CD14-positive monocyte (primary cell): ENCODE data around the gene CRADD. TPM values are rescaled to one million over a fixed set of nuclear protein-coding genes. Genes with fewer than 3 reads are reported as not detected.

Experiments used
- DNase-seq, 3 donors: peaks; one replicate each; pipeline ENCODE4 v3.0.0-alpha.2; 2011 to 2022
- H2AFZ ChIP-seq: 2 replicates; pipeline ENCODE4 v1.6.0; 2012; ENCODE audit warnings: mild to moderate bottlenecking, low read depth, low read length, inconsistent platforms; ENCODE audit not compliant: insufficient read depth, poor library complexity, severe bottlenecking
- H3K27ac ChIP-seq, 2 donors: 1 replicate in 1 of 2; 2 replicates in 1 of 2; pipeline ENCODE4 v1.5.1; 2012 to 2013; ENCODE audit warnings: low read length in 2 of 2, control low read depth in 1 of 2, inconsistent platforms in 1 of 2, low read depth in 1 of 2, mild to moderate bottlenecking in 1 of 2
- H3K27me3 ChIP-seq, 2 donors: one replicate each; pipeline versions ENCODE4 v1.6.0 to v1.6.1; 2011 to 2013; ENCODE audit warnings: low read length in 2 of 2; ENCODE audit not compliant: control insufficient read depth in 2 of 2, insufficient read depth in 2 of 2
- H3K36me3 ChIP-seq, 2 donors: replicated peaks in 1 of 2; 1 replicate in 1 of 2; 2 replicates in 1 of 2; pipeline versions ENCODE4 v1.5.1 to v1.6.1; 2012 to 2013; ENCODE audit warnings: low read length in 2 of 2, control low read depth in 1 of 2, inconsistent platforms in 1 of 2, mild to moderate bottlenecking in 1 of 2; ENCODE audit not compliant: insufficient read depth in 2 of 2, control insufficient read depth in 1 of 2
- H3K4me1 ChIP-seq, 2 donors: 1 replicate in 1 of 2; 2 replicates in 1 of 2; pipeline versions ENCODE4 v1.5.1 to v1.6.1; 2012 to 2013; ENCODE audit warnings: low read length in 2 of 2, control low read depth in 1 of 2, inconsistent platforms in 1 of 2, mild to moderate bottlenecking in 1 of 2, moderate library complexity in 1 of 2; ENCODE audit not compliant: insufficient read depth in 2 of 2, control insufficient read depth in 1 of 2
- H3K4me2 ChIP-seq: replicated peaks from 2 replicates; pipeline ENCODE3; 2012; ENCODE audit warnings: low read length, moderate library complexity, mild to moderate bottlenecking; ENCODE audit not compliant: poor library complexity, severe bottlenecking; ENCODE audit errors: extremely low read depth
- H3K4me3 ChIP-seq, 3 experiments: fragments of 200-600 bp in 1 of 3; sonication (generic) in 1 of 3; replicated peaks in 1 of 3; 1 replicate in 2 of 3; 2 replicates in 1 of 3; pipeline ENCODE4 v1.5.1; 2011 to 2013; ENCODE audit warnings: low read length in 3 of 3, mild to moderate bottlenecking in 3 of 3, control low read depth in 2 of 3, low read depth in 2 of 3, inconsistent platforms in 1 of 3, moderate library complexity in 1 of 3
- H3K79me2 ChIP-seq: 2 replicates; pipeline ENCODE4 v1.6.0; 2012; ENCODE audit warnings: mild to moderate bottlenecking, control low read depth, inconsistent platforms, low read length, moderate library complexity; ENCODE audit not compliant: insufficient read depth
- H3K9ac ChIP-seq: 2 replicates; pipeline ENCODE4 v1.6.0; 2017; ENCODE audit warnings: low read length, mild to moderate bottlenecking; ENCODE audit not compliant: insufficient read depth, poor library complexity, severe bottlenecking
- H3K9me3 ChIP-seq, 2 donors: replicated peaks in 1 of 2; 1 replicate in 1 of 2; 2 replicates in 1 of 2; pipeline versions ENCODE4 v1.5.1 to v1.6.1; 2012 to 2013; ENCODE audit warnings: low read length in 2 of 2, control low read depth in 1 of 2; ENCODE audit not compliant: control insufficient read depth in 1 of 2, insufficient read depth in 1 of 2
- H4K20me1 ChIP-seq: 2 replicates; pipeline ENCODE4 v1.6.0; 2012; ENCODE audit warnings: mild to moderate bottlenecking, low read length, control low read depth, moderate library complexity; ENCODE audit not compliant: insufficient read depth
- H3K27ac Mint-ChIP-seq, 7 donors: one replicate each; pipeline ENCODE4 v1.8.0; 2020; ENCODE audit warnings: mild to moderate bottlenecking in 7 of 7, mixed read lengths in 7 of 7, moderate library complexity in 6 of 7, inconsistent platforms in 2 of 7
- H3K27me3 Mint-ChIP-seq, 3 donors: one replicate each; pipeline ENCODE4 v1.8.0; 2021 to 2022; ENCODE audit warnings: low read depth in 3 of 3, mild to moderate bottlenecking in 3 of 3, mixed read lengths in 3 of 3, moderate library complexity in 3 of 3, inconsistent platforms in 1 of 3
- H3K36me3 Mint-ChIP-seq, 2 donors: one replicate each; pipeline ENCODE4 v1.8.0; 2020; ENCODE audit warnings: mixed read lengths in 2 of 2, inconsistent platforms in 1 of 2, mild to moderate bottlenecking in 1 of 2
- H3K4me1 Mint-ChIP-seq: one replicate; pipeline ENCODE4 v1.8.0; 2020; ENCODE audit warnings: mild to moderate bottlenecking, mixed read lengths
- H3K4me3 Mint-ChIP-seq, 2 donors: one replicate each; pipeline ENCODE4 v1.8.0; 2020; ENCODE audit warnings: mild to moderate bottlenecking in 2 of 2, mixed read lengths in 2 of 2, moderate library complexity in 1 of 2
- H3K9me3 Mint-ChIP-seq, 7 donors: one replicate each; pipeline ENCODE4 v1.8.0; 2020 to 2022; ENCODE audit warnings: mixed read lengths in 7 of 7, mild to moderate bottlenecking in 6 of 7, moderate library complexity in 6 of 7, inconsistent platforms in 2 of 7
- WGBS: methylation state at CpG from one replicate; pipeline ENCODE4 v1.1.5; 2013; ENCODE audit warnings: missing lambda C conversion rate; ENCODE audit not compliant: insufficient coverage; 5-methylcytosine and 5-hydroxymethylcytosine counted together
- intact Hi-C, 2 donors: fragments of 100-400 bp; cut with micrococcal nuclease; formaldehyde crosslinking; loops; one replicate each; pipeline versions ENCODE4 v1.15.0 to v1.15.1; 2023
- polyA plus RNA-seq, 3 donors: library from polyadenylated mRNA; depleted of rRNA in 1 of 3; unstranded in 2 of 3; stranded (reverse) in 1 of 3; fragments of 300-500 nt in 2 of 3; fragments of >200 nt in 1 of 3; fragmentation: Illumina TruSeq in 2 of 3; gene quantifications; 1 replicate in 2 of 3; 2 replicates in 1 of 3; pipeline ENCODE4 v1.2.3, GENCODE V29; 2012 to 2021
- TF ChIP-seq, protein P1 (sequence below): fragments of 200-600 bp; IDR thresholded peaks from one replicate; pipeline ENCODE4 v1.8.0; 2022; ENCODE audit warnings: antibody characterized with exemption, mild to moderate bottlenecking

Gene CRADD
- polyA plus RNA-seq, 3 donors, result 5.6 to 12.2 (median 11.2) TPM

DNA sequence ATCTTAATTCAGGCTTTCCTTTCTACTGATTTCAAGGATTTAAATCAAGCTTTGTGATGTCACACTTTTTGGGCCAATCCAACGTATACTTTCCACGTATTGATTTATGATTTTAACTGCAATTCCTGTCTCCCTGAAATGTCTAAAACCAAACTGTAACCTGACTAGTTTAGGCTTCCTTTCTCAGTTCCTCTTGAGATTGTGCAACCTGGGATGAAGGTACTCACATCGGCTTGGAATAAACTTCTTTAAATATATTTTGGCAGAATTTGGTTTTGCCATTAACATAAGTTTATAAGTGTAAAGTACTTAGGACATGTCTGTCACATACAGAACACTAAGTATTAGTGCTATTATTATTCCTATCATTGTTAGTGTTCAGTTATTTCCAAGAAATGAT, 224.6 kb downstream of the CRADD start:
- Histone ChIP-seq H3K79me2 (no peaks in the 10 kb centered on the region), H3K4me1 (no peaks in the 10 kb centered on the region), H3K27me3 (no peaks in the 10 kb centered on the region), H3K36me3 (no peaks in the 10 kb centered on the region), H3K9me3 (no peaks in the 10 kb centered on the region), H3K4me2 (no peak overlapping the region), H3K9ac (no peak overlapping the region), H3K27ac (no peak overlapping the region), H2AFZ (no peak overlapping the region), H3K4me3 (no peak overlapping the region), H4K20me1 (no peaks in the 10 kb centered on the region)
- intact Hi-C loops, result no loop called here
- no peak overlapping the region for H3K4me3 Mint-ChIP-seq
- H3K4me1 Mint-ChIP-seq, result peaks cover 7% of the 10 kb centered on the region
- H3K9me3 Mint-ChIP-seq, result peaks cover 0 to 5% (median 0%) of the 10 kb centered on the region in 7 donors
- WGBS, result 75% methylated on average over 2 of the region's 3 CpGs
- DNase-seq, result no peak
- TF ChIP-seq, protein P1, sequence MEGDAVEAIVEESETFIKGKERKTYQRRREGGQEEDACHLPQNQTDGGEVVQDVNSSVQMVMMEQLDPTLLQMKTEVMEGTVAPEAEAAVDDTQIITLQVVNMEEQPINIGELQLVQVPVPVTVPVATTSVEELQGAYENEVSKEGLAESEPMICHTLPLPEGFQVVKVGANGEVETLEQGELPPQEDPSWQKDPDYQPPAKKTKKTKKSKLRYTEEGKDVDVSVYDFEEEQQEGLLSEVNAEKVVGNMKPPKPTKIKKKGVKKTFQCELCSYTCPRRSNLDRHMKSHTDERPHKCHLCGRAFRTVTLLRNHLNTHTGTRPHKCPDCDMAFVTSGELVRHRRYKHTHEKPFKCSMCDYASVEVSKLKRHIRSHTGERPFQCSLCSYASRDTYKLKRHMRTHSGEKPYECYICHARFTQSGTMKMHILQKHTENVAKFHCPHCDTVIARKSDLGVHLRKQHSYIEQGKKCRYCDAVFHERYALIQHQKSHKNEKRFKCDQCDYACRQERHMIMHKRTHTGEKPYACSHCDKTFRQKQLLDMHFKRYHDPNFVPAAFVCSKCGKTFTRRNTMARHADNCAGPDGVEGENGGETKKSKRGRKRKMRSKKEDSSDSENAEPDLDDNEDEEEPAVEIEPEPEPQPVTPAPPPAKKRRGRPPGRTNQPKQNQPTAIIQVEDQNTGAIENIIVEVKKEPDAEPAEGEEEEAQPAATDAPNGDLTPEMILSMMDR, result no peak
- H3K27me3 Mint-ChIP-seq, result peaks cover 0 to 1% (median 0%) of the 10 kb centered on the region in 3 donors
- H3K36me3 Mint-ChIP-seq, result no peaks in the 10 kb centered on the region
- H3K27ac Mint-ChIP-seq, result no peak overlapping the region

GRCh38 chr12:93902192-93902591, 225.0 kb downstream of the CRADD start:
- 91% methylated on average over 3 of the region's 4 CpGs for WGBS
- intact Hi-C loops, result no loop called here

More at GRCh38 chr12:93902192-93902591, 225.0 kb downstream of the CRADD start:
- Histone ChIP-seq H3K79me2 (no peaks in the 10 kb centered on the region), H4K20me1 (no peaks in the 10 kb centered on the region), H3K4me3 (no peak overlapping the region), H3K36me3 (no peaks in the 10 kb centered on the region), H3K27ac (no peak overlapping the region), H3K4me2 (no peak overlapping the region), H3K4me1 (no peaks in the 10 kb centered on the region), H3K9me3 (no peaks in the 10 kb centered on the region), H2AFZ (no peak overlapping the region), H3K9ac (no peak overlapping the region), H3K27me3 (no peaks in the 10 kb centered on the region)
- Mint-ChIP-seq H3K9me3 (peaks cover 0 to 5% (median 0%) of the 10 kb centered on the region in 7 donors), H3K4me1 (peaks cover 7% of the 10 kb centered on the region), H3K27ac (no peak overlapping the region), H3K36me3 (no peaks in the 10 kb centered on the region), H3K27me3 (peaks cover 0 to 1% (median 1%) of the 10 kb centered on the region in 3 donors), H3K4me3 (no peak overlapping the region)
- TF ChIP-seq, protein P1, result no peak
- DNase-seq, result no peak
